ENCODE results near the gene SLC9B2. TPM values are rescaled to one million over a fixed set of nuclear protein-coding genes. Genes with fewer than 3 reads are reported as not detected.

The SLC9B2 gene
- total and polyA plus RNA-seq, 8 donors = 6.6 to 10.8 (median 9.0) TPM

DNA sequence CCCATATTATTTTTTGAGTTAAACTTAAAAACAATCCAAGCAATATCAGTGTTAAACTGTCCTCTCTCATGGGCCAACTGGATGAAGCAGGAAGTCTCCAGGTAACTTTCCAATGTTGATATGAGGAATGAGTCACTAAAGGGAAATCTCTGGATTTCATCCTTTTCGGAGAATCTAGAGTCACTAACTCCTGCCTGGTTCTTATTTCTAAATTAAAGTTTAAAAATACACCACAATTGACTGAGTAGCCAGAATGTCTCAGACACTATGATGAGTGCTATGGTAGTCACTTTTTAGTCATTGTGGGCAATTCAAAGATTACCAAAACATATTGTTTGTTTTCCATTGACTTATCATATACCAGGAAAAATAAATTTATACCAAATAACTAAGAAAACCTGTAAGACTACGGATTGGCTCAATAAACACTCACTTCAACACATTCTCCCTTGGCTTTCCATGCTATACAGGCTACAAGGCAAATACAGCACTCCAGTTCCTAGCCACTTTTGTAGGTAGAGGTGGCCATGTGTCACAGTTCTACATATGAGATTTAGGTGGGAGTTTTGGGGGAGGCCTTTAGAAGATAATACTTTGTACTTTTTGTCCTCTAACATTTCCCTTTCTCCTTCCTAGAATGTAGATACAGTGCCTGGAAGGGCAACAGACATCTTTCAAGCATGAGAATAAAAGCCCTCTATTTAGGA lies 8.6 kb downstream of the SLC9B2 start:
- H3K4me3 ChIP-seq = no peak overlapping the region
- H3K27ac ChIP-seq = no peak overlapping the region
- no peaks in the 10 kb centered on the region for H3K27me3 ChIP-seq
- intact Hi-C loops (cut with DNase I) = no loop called here
- ATAC-seq (no peak), DNase-seq (no peak)
- H3K4me1 ChIP-seq = no peaks in the 10 kb centered on the region
- H3K36me3 ChIP-seq = no peaks in the 10 kb centered on the region
- TF ChIP-seq, protein P1, sequence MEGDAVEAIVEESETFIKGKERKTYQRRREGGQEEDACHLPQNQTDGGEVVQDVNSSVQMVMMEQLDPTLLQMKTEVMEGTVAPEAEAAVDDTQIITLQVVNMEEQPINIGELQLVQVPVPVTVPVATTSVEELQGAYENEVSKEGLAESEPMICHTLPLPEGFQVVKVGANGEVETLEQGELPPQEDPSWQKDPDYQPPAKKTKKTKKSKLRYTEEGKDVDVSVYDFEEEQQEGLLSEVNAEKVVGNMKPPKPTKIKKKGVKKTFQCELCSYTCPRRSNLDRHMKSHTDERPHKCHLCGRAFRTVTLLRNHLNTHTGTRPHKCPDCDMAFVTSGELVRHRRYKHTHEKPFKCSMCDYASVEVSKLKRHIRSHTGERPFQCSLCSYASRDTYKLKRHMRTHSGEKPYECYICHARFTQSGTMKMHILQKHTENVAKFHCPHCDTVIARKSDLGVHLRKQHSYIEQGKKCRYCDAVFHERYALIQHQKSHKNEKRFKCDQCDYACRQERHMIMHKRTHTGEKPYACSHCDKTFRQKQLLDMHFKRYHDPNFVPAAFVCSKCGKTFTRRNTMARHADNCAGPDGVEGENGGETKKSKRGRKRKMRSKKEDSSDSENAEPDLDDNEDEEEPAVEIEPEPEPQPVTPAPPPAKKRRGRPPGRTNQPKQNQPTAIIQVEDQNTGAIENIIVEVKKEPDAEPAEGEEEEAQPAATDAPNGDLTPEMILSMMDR (IDR thresholded peaks at IDR 0.05) = no peak
- no peaks in the 10 kb centered on the region for H3K9me3 ChIP-seq

DNA sequence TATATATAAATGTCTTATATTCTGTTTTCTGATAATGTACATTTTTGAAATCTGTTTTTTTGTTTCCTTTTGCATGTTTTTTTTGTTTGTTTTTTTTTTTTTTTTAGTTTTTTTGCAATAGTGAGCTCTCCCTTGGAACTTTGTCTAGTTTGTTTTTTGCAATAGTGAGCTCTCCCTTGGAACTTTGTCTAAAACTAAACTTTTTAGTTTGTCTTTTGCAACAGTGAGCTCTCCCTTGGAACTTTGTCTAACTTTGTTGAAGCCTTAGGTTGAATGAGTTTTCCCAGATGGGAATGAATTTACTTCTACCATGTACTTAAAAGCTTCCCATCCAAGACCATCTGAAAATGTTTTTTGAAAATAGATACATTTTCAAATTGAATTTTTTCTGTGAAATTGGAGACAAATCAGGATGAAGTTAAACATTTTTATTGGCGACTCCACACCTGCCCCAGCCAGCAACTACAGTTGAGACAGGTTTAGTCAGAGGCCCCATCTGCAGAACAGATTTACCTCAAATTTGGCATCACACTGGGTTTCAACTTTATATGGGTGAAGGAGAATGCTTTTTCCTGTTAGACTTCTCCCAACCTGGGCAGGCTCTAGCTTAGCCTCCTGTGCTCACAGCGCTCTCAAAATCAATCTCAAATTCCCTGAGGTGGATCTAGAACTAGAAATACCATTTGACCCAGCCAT lies 16.0 kb downstream of the SLC9B2 start:
- ATAC-seq = no peak

DNA sequence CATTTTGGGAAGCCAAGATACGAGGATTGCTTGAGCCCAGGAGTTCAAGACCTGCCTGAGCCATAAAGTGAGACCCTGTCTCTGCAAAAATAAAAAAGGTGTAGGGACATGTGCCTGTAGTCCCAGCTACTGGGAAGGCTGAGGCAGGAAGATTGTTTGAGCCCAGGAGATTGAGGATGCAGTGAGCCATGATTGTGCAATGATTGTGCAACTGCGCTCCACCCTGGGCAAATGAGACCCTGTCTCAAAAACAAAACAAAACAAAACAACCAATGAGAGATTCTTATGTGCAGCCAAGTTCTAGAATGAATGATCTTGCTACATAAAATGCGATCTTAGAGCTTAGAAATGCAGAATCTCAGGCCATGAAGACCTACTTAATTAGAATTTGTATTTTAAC lies 22.5 kb downstream of the SLC9B2 start:
- Histone ChIP-seq H3K9me3 (no peaks in the 10 kb centered on the region), H3K36me3 (peaks cover 0 to 6% of the 10 kb centered on the region in 2 donors), H3K27me3 (no peaks in the 10 kb centered on the region), H3K27ac (no peak overlapping the region), H3K4me3 (no peak overlapping the region), H3K4me1 (no peaks in the 10 kb centered on the region)
- ATAC-seq = no peak
- TF ChIP-seq, protein P1 (IDR thresholded peaks at IDR 0.05) = no peak
- intact Hi-C loops (cut with DNase I) = no loop called here
- DNase-seq = no peak

More for the DNA sequence above, 16.0 kb downstream of the SLC9B2 start:
- Histone ChIP-seq H3K27ac (no peak overlapping the region), H3K4me3 (no peak overlapping the region), H3K27me3 (no peaks in the 10 kb centered on the region), H3K36me3 (no peaks in the 10 kb centered on the region), H3K9me3 (no peaks in the 10 kb centered on the region), H3K4me1 (no peaks in the 10 kb centered on the region)
- no peak for DNase-seq
- TF ChIP-seq, protein P1 (IDR thresholded peaks at IDR 0.05) = no peak
- intact Hi-C loops (cut with DNase I) = no loop called here

DNA sequence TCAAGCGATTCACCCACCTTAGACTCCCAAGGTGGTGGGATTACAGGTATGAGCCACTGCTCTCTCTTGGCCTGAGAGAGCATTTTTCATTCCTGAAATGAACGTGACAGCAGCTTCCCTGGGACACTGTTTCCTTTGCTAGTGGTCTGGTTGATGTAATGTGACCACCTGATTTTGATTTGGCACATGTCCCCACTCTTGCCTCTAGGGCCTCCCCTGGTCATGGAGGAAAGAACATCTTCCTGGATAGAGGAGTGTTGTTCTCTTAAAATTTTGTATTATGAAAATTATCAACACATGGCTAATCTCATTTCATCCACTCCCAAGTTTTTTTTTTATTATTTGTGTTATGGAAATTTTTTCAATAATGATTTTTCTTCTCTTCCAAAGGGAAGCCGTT lies 23.8 kb downstream of the SLC9B2 start:
- intact Hi-C loops (cut with DNase I) = no loop called here
- H3K9me3 ChIP-seq = no peaks in the 10 kb centered on the region

DNA sequence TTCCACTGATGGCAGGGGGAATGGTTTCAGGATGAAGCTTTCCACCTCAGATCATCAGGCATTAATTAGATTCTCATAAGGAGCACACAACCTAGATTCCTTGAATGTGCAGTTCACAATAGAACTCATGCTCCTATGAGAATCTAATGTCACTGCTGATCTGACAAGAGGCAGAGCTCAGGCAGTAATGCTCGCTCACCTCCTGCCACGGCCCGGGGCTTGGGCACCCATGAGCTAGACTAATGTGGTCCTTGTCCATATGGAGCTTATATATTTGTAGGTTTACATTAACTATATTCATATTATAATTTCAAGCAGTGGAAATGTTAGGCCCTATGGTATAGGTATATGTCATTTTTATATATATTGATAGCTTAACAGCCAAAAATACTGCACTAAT lies 24.4 kb downstream of the SLC9B2 start:
- DNase-seq (peak in 1 of 4 donors; percentile 59), ATAC-seq (no peak)
- Histone ChIP-seq H3K27ac (no peak overlapping the region), H3K4me3 (no peak overlapping the region), H3K27me3 (no peaks in the 10 kb centered on the region), H3K9me3 (no peaks in the 10 kb centered on the region), H3K36me3 (peaks cover 0 to 6% of the 10 kb centered on the region in 2 donors), H3K4me1 (no peaks in the 10 kb centered on the region)
- intact Hi-C loops (cut with DNase I) = no loop called here
- TF ChIP-seq, protein P1 (IDR thresholded peaks at IDR 0.05) = no peak

More for the DNA sequence above, 23.8 kb downstream of the SLC9B2 start:
- H3K4me1 ChIP-seq = no peaks in the 10 kb centered on the region
- ATAC-seq = no peak
- no peaks in the 10 kb centered on the region for H3K27me3 ChIP-seq
- no peak overlapping the region for H3K27ac ChIP-seq
- DNase-seq = no peak
- TF ChIP-seq, protein P1 (IDR thresholded peaks at IDR 0.05) = no peak
- no peak overlapping the region for H3K4me3 ChIP-seq
- peaks cover 0 to 6% of the 10 kb centered on the region in 2 donors for H3K36me3 ChIP-seq
